Body of pancreas (tissue), 4 donors: ENCODE measurements around the gene CCDC39.

ENCODE experiments used
- CTCF ChIP-seq, 7 experiments: fragments of 450-650 bp in 4 of 7; fragments of 200-600 bp in 3 of 7; sonication (generic) in 3 of 7; IDR thresholded peaks; one replicate each; pipeline ENCODE4 v1.5.1; 2016 to 2019; ENCODE audit warnings: antibody characterized with exemption in 7 of 7
- POLR2A ChIP-seq, 3 donors: fragments of 450-650 bp; IDR thresholded peaks; one replicate each; pipeline ENCODE4 v1.6.1; 2016; ENCODE audit warnings: antibody characterized with exemption in 3 of 3, mild to moderate bottlenecking in 2 of 3

GRCh38 chr3:180661444-180661843 is 17.8 kb downstream of the CCDC39 start:
- TF ChIP-seq CTCF (IDR thresholded peaks at IDR 0.05): no peak
- TF ChIP-seq POLR2A (IDR thresholded peaks at IDR 0.05): no peak
